Common myeloid progenitor, CD34-positive (primary cell): ENCODE results near the gene FAM162B.
"Not testable (repeated sequence)": the region's sequence is repeated elsewhere in the genome, so short reads cannot be mapped to it uniquely, and the experiment has no call there.

ENCODE experiments used
- CTCF ChIA-PET: fragments of 350-600 bp; sonication (Branson Sonifier 250); formaldehyde crosslinking; loops from one replicate; lab custom pipeline; 2021; ENCODE audit warnings: antibody characterized with exemption; lab: Charles Lee
- POLR2A ChIA-PET: fragments of 350-600 bp; sonication (Branson Sonifier 250); formaldehyde crosslinking; loops from one replicate; lab custom pipeline; 2021; ENCODE audit warnings: antibody characterized with exemption; lab: Charles Lee
- DNase-seq, 3 donors: peaks; one replicate each; pipeline versions ENCODE4 v3.0.0 to v3.0.0-alpha.2; 2013
- H3K27ac ChIP-seq, 2 experiments: 1 replicate in 1 of 2; 2 replicates in 1 of 2; pipeline ENCODE4 v1.7.0; 2013; ENCODE audit warnings: inconsistent platforms in 2 of 2, low read length in 2 of 2, mild to moderate bottlenecking in 2 of 2, low read depth in 1 of 2, moderate library complexity in 1 of 2; ENCODE audit not compliant: severe bottlenecking in 2 of 2, insufficient read depth in 1 of 2, poor library complexity in 1 of 2
- H3K27me3 ChIP-seq, 5 experiments: replicated peaks in 2 of 5; 1 replicate in 3 of 5; 2 replicates in 2 of 5; pipeline versions ENCODE4 v1.6.1 to v1.7.0; 2013; ENCODE audit warnings: low read length in 4 of 5, mild to moderate bottlenecking in 2 of 5, moderate library complexity in 2 of 5, inconsistent platforms in 1 of 5; ENCODE audit not compliant: insufficient read depth in 5 of 5, control insufficient read depth in 4 of 5
- H3K36me3 ChIP-seq, 4 experiments: 1 replicate in 2 of 4; 2 replicates in 2 of 4; pipeline versions ENCODE4 v1.6.1 to v1.7.0; 2013; ENCODE audit warnings: low read length in 3 of 4, control low read depth in 1 of 4, mild to moderate bottlenecking in 1 of 4; ENCODE audit not compliant: control insufficient read depth in 4 of 4, insufficient read depth in 4 of 4
- H3K4me1 ChIP-seq, 4 experiments: 1 replicate in 3 of 4; 2 replicates in 1 of 4; pipeline versions ENCODE4 v1.6.1 to v1.7.1; 2013; ENCODE audit warnings: low read length in 3 of 4, mild to moderate bottlenecking in 3 of 4, control low read depth in 1 of 4, inconsistent platforms in 1 of 4, moderate library complexity in 1 of 4; ENCODE audit not compliant: control insufficient read depth in 4 of 4, insufficient read depth in 4 of 4; ENCODE audit errors: control extremely low read depth in 1 of 4
- H3K4me3 ChIP-seq, 7 experiments: 1 replicate in 4 of 7; 2 replicates in 3 of 7; pipeline versions ENCODE4 v1.5.1 to v1.7.0; 2013; ENCODE audit warnings: mild to moderate bottlenecking in 7 of 7, low read length in 6 of 7, moderate library complexity in 6 of 7, inconsistent platforms in 2 of 7, low read depth in 2 of 7, control low read depth in 1 of 7; ENCODE audit not compliant: insufficient read depth in 4 of 7, control insufficient read depth in 1 of 7; ENCODE audit errors: extremely low read depth in 1 of 7
- H3K9me3 ChIP-seq, 5 experiments: 1 replicate in 4 of 5; 2 replicates in 1 of 5; pipeline versions ENCODE4 v1.6.1 to v1.7.1; 2013; ENCODE audit warnings: low read length in 4 of 5, mild to moderate bottlenecking in 2 of 5, inconsistent platforms in 1 of 5, low read depth in 1 of 5, moderate library complexity in 1 of 5; ENCODE audit not compliant: control insufficient read depth in 4 of 5, insufficient read depth in 2 of 5; ENCODE audit errors: control extremely low read depth in 1 of 5
- WGBS: methylation state at CpG from one replicate; pipeline ENCODE4 v1.1.5; 2013; ENCODE audit not compliant: insufficient coverage; 5-methylcytosine and 5-hydroxymethylcytosine counted together

FAM162B gene

DNA sequence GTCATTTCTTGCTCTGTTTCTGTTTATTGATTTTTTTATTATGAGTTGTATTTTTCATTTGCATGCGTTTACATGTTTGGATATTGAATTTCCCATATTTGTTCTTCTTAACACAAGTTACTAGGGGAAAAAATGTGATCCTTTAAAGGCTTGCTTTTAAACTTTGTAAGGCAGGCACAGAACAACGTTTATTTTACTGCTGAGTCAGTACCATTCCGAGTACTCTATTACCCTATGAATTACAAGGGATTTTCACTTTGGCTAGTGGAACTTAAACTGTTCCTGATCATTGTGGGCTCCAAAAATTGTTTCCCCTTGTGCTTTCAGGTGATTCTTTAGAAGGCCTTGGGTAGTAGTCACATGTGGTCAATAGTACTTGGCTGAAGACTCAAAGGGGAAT, 28.5 kb downstream of the FAM162B start:
- ChIA-PET POLR2A (no interaction called here), CTCF (no interaction called here)
- no peak overlapping the region for H3K4me3 ChIP-seq
- WGBS = 100% methylated on average over 2 of the region's 3 CpGs
- no peaks in the 10 kb centered on the region for H3K27me3 ChIP-seq
- H3K27ac ChIP-seq = no peak overlapping the region
- H3K9me3 ChIP-seq = peaks cover 5 to 19% (median 6%) of the 10 kb centered on the region in 5 experiments
- DNase-seq = no peak
- no peaks in the 10 kb centered on the region for H3K4me1 ChIP-seq
- peaks cover 2 to 39% (median 8%) of the 10 kb centered on the region in 4 experiments for H3K36me3 ChIP-seq

DNA sequence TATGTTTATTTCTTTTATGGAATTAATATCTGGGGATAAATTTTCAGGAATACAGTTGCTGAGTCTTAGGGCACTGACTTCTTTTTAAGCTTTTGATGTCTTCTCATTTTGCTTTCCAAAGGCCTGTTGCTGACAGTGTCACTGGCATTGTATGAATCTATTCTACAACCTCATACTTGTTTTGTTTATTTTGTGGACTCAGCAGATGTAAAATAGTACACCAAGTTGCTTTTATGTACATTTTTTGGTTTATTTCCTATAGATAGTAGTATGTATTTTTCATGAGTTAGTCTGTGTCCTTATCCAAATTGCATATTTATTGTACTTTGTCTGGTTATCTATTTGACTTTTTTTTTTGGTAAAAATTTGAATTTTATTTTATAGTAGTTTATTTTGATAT, 35.0 kb downstream of the FAM162B start:
- H3K36me3 ChIP-seq = peaks cover 11 to 69% (median 21%) of the 10 kb centered on the region in 4 experiments
- ChIA-PET CTCF (interaction anchor here (0.6 to 1.4 kb wide), 3 partner anchors 13 to 589 kb away, joined by 3 read pairs; no protein-coding TSS in a partner anchor), POLR2A (no interaction called here)

DNA sequence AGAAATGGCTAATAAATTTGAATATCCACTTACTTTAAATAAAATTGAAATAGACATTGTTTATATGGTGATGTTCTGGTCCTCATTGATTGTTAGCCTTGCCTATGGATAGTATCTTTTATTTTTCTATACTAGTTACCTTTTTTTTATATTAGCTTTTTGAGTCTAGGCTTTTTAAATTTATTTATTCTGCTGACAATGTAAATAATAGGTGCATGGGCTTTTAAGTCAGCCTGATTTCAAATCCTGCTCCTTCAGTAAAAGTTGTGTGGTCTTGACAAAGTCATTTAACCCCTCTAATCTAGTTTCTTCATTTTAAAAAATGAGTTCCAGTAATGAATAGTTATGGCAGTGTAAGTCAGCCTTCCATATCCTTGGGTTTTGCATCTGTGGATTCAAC, 38.6 kb downstream of the FAM162B start:
- H3K9me3 ChIP-seq = no peaks in the 10 kb centered on the region
- H3K27me3 ChIP-seq = no peaks in the 10 kb centered on the region
- POLR2A ChIA-PET = no interaction called here
- no peak overlapping the region for H3K4me3 ChIP-seq
- no peak overlapping the region for H3K27ac ChIP-seq
- CTCF ChIA-PET = no interaction called here
- no peak for DNase-seq
- no peaks in the 10 kb centered on the region for H3K4me1 ChIP-seq
- peaks cover 19 to 67% (median 28%) of the 10 kb centered on the region in 4 experiments for H3K36me3 ChIP-seq

More for the DNA sequence above, 35.0 kb downstream of the FAM162B start:
- no peak for DNase-seq
- Histone ChIP-seq H3K4me1 (no peaks in the 10 kb centered on the region), H3K27ac (no peak overlapping the region), H3K27me3 (no peaks in the 10 kb centered on the region), H3K9me3 (peaks cover 0 to 3% (median 0%) of the 10 kb centered on the region in 5 experiments), H3K4me3 (no peak overlapping the region)

DNA sequence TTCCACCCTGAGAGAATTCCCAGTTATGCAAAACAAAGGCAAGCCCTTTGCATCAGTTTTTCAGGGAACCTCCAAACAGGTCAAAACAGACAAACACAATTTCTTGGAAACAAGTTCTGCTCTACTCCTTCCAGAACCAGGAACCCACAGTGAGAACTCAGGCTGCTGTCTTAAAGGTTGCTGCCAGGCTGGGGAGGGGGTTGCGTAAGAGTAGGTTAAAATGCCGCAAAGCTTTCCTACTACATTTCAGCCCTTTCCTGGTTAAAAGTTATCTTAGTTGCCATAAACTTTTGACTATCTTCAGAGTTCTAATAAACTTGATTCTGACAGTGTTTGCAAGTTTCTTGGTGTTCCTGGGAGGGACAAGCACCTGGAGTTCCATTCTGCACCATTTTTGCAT, 50.8 kb downstream of the FAM162B start:
- 100% methylated on average over 2 of the region's 2 CpGs for WGBS

DNA sequence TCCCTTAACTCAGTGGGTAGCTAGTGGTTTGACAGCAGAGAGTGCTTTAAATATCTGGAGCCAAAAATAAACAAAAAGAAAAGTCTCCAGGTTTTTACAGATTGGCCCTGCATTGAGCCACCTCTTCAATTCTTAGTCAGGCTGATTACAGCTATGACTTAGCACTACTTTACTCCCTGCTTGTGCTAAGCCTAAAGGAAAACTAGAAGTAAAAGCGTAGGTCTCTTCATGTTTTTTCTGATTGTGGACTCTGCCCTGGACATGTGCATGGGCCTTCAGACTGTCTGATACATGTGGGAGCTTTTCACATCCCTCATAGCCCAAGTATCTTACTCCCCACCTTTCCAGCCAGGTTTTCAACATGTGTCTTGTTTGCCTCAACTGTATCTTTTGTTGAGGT, 51.2 kb downstream of the FAM162B start:
- Histone ChIP-seq H3K4me1 (no peaks in the 10 kb centered on the region), H3K27ac (no peak overlapping the region), H3K9me3 (peaks cover 0 to 31% (median 12%) of the 10 kb centered on the region in 5 experiments), H3K4me3 (no peak overlapping the region), H3K27me3 (no peaks in the 10 kb centered on the region), H3K36me3 (peaks cover 21 to 73% (median 41%) of the 10 kb centered on the region in 4 experiments)
- WGBS = 86% methylated on average over 1 of the region's 1 CpG
- POLR2A ChIA-PET = no interaction called here
- CTCF ChIA-PET = no interaction called here
- DNase-seq = no peak

More for the DNA sequence above, 50.8 kb downstream of the FAM162B start:
- H3K27ac ChIP-seq = no peak overlapping the region
- H3K4me3 ChIP-seq = no peak overlapping the region
- H3K4me1 ChIP-seq = no peaks in the 10 kb centered on the region
- CTCF ChIA-PET = no interaction called here
- POLR2A ChIA-PET = no interaction called here
- H3K9me3 ChIP-seq = peaks cover 0 to 31% (median 12%) of the 10 kb centered on the region in 5 experiments
- DNase-seq = no peak
- no peaks in the 10 kb centered on the region for H3K27me3 ChIP-seq
- H3K36me3 ChIP-seq = peaks cover 22 to 74% (median 44%) of the 10 kb centered on the region in 4 experiments

DNA sequence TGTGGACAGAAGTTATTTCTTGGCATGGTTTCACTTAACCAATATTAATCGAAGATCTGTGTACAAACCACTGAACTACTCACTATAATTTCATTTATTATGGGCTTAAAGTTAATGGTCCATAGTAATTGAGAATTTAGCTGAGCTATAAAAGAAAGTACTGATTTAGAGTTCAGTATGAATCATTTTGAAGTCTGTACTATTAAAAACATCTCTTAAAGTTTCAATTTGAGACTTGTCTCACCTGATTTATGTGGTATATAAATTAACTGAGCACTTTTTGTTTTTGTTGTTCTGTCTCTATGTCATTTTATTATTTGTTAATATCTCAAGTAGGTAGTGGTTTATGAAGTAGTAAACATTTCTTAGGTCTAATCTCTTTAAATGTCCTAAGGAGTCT, 59.6 kb downstream of the FAM162B start:
- Histone ChIP-seq H3K9me3 (no peaks in the 10 kb centered on the region), H3K4me1 (no peaks in the 10 kb centered on the region), H3K27me3 (no peaks in the 10 kb centered on the region), H3K27ac (no peak overlapping the region), H3K36me3 (peaks cover 12 to 55% (median 29%) of the 10 kb centered on the region in 4 experiments), H3K4me3 (no peak overlapping the region)
- CTCF ChIA-PET = interaction anchor here (0.7 to 1.0 kb wide), 2 partner anchors 9 to 135 kb away, joined by 3 read pairs; no protein-coding TSS in a partner anchor
- no peak for DNase-seq
- POLR2A ChIA-PET = no interaction called here
- no CpG with 5 or more reads among the region's 1 CpG for WGBS

DNA sequence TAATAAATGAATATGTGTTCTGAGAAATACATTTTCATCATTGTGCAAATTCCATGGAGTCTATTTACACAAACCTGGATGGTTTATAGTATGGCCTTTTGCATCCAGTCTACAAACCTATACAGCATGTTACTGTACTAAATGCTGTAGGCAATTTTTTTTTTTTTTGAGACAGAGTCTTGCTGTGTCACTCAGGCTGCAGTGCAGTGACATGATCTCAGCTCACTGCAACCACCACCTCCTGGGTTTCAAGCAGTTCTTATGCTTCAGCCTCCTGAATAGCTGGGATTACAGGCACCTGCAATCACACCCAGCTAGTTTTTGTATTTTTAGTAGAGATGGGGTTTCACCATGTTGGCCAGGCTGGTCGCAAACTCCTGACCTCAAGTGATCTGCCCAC, 61.6 kb downstream of the FAM162B start:
- WGBS = no CpG with 5 or more reads among the region's 1 CpG
- H3K4me1 ChIP-seq, H3K4me3 ChIP-seq, H3K27ac ChIP-seq, POLR2A ChIA-PET, H3K27me3 ChIP-seq, DNase-seq, H3K9me3 ChIP-seq: not testable (repeated sequence)
- peaks cover 12 to 62% (median 34%) of the 10 kb centered on the region in 4 experiments for H3K36me3 ChIP-seq
- CTCF ChIA-PET = interaction anchor here (1.4 kb wide), 1 partner anchor 16 kb away, joined by 3 read pairs; no protein-coding TSS in a partner anchor
